ENCODE measurements around the gene WDR33.

DNA sequence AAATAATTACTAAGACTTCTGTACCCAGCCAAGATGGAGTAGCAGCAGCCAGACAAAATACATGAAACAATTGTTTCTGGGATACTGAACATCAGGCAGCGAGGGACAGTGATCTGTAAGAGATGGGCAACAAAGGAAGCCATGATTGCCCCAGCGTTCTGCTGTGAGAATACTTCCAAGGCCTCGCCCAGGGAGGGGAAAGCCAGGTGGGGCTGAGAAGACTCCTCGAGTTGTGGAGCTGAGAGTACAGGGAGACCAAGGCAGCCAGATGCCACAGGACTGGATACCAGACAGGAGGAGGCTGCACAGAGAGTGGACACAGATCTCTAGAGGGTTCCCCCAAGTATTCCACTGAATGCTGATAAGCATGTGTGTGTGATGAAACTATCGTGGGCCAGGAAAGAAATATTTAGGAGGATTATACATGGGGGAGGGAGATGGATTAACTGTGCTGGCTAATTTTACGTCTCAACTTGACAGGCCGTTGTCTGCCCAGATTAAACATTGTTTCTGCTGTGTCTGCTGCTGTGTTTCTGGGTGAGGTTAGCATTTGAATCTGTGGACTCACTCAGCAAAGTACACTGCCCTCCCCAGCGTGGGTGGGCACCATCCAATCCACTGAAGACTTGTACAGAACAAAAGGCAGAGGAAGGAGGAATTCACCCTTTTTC, 125.4 kb downstream of the WDR33 start:
- TF ChIP-seq POLR2A (IDR thresholded peaks at IDR 0.05): no peak
- TF ChIP-seq, protein P1, sequence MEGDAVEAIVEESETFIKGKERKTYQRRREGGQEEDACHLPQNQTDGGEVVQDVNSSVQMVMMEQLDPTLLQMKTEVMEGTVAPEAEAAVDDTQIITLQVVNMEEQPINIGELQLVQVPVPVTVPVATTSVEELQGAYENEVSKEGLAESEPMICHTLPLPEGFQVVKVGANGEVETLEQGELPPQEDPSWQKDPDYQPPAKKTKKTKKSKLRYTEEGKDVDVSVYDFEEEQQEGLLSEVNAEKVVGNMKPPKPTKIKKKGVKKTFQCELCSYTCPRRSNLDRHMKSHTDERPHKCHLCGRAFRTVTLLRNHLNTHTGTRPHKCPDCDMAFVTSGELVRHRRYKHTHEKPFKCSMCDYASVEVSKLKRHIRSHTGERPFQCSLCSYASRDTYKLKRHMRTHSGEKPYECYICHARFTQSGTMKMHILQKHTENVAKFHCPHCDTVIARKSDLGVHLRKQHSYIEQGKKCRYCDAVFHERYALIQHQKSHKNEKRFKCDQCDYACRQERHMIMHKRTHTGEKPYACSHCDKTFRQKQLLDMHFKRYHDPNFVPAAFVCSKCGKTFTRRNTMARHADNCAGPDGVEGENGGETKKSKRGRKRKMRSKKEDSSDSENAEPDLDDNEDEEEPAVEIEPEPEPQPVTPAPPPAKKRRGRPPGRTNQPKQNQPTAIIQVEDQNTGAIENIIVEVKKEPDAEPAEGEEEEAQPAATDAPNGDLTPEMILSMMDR (IDR thresholded peaks at IDR 0.05): no peak
- no peak for TF ChIP-seq POLR2AphosphoS5 (IDR thresholded peaks at IDR 0.05)
